CD14-positive monocyte (primary cell): ENCODE results near the gene GPR45. TPM values are rescaled to one million over a fixed set of nuclear protein-coding genes. Genes with fewer than 3 reads are reported as not detected.

Experiments used
- DNase-seq, 3 donors: peaks; one replicate each; pipeline ENCODE4 v3.0.0-alpha.2; 2011 to 2022
- H2AFZ ChIP-seq: 2 replicates; pipeline ENCODE4 v1.6.0; 2012; ENCODE audit warnings: mild to moderate bottlenecking, low read depth, low read length, inconsistent platforms; ENCODE audit not compliant: insufficient read depth, poor library complexity, severe bottlenecking
- H3K27ac ChIP-seq, 2 donors: 1 replicate in 1 of 2; 2 replicates in 1 of 2; pipeline ENCODE4 v1.5.1; 2012 to 2013; ENCODE audit warnings: low read length in 2 of 2, control low read depth in 1 of 2, inconsistent platforms in 1 of 2, low read depth in 1 of 2, mild to moderate bottlenecking in 1 of 2
- H3K27me3 ChIP-seq, 2 donors: one replicate each; pipeline versions ENCODE4 v1.6.0 to v1.6.1; 2011 to 2013; ENCODE audit warnings: low read length in 2 of 2; ENCODE audit not compliant: control insufficient read depth in 2 of 2, insufficient read depth in 2 of 2
- H3K36me3 ChIP-seq, 2 donors: replicated peaks in 1 of 2; 1 replicate in 1 of 2; 2 replicates in 1 of 2; pipeline versions ENCODE4 v1.5.1 to v1.6.1; 2012 to 2013; ENCODE audit warnings: low read length in 2 of 2, control low read depth in 1 of 2, inconsistent platforms in 1 of 2, mild to moderate bottlenecking in 1 of 2; ENCODE audit not compliant: insufficient read depth in 2 of 2, control insufficient read depth in 1 of 2
- H3K4me1 ChIP-seq, 2 donors: 1 replicate in 1 of 2; 2 replicates in 1 of 2; pipeline versions ENCODE4 v1.5.1 to v1.6.1; 2012 to 2013; ENCODE audit warnings: low read length in 2 of 2, control low read depth in 1 of 2, inconsistent platforms in 1 of 2, mild to moderate bottlenecking in 1 of 2, moderate library complexity in 1 of 2; ENCODE audit not compliant: insufficient read depth in 2 of 2, control insufficient read depth in 1 of 2
- H3K4me2 ChIP-seq: replicated peaks from 2 replicates; pipeline ENCODE3; 2012; ENCODE audit warnings: low read length, moderate library complexity, mild to moderate bottlenecking; ENCODE audit not compliant: poor library complexity, severe bottlenecking; ENCODE audit errors: extremely low read depth
- H3K4me3 ChIP-seq, 3 experiments: fragments of 200-600 bp in 1 of 3; sonication (generic) in 1 of 3; replicated peaks in 1 of 3; 1 replicate in 2 of 3; 2 replicates in 1 of 3; pipeline ENCODE4 v1.5.1; 2011 to 2013; ENCODE audit warnings: low read length in 3 of 3, mild to moderate bottlenecking in 3 of 3, control low read depth in 2 of 3, low read depth in 2 of 3, inconsistent platforms in 1 of 3, moderate library complexity in 1 of 3
- H3K79me2 ChIP-seq: 2 replicates; pipeline ENCODE4 v1.6.0; 2012; ENCODE audit warnings: mild to moderate bottlenecking, control low read depth, inconsistent platforms, low read length, moderate library complexity; ENCODE audit not compliant: insufficient read depth
- H3K9ac ChIP-seq: 2 replicates; pipeline ENCODE4 v1.6.0; 2017; ENCODE audit warnings: low read length, mild to moderate bottlenecking; ENCODE audit not compliant: insufficient read depth, poor library complexity, severe bottlenecking
- H3K9me3 ChIP-seq, 2 donors: replicated peaks in 1 of 2; 1 replicate in 1 of 2; 2 replicates in 1 of 2; pipeline versions ENCODE4 v1.5.1 to v1.6.1; 2012 to 2013; ENCODE audit warnings: low read length in 2 of 2, control low read depth in 1 of 2; ENCODE audit not compliant: control insufficient read depth in 1 of 2, insufficient read depth in 1 of 2
- H4K20me1 ChIP-seq: 2 replicates; pipeline ENCODE4 v1.6.0; 2012; ENCODE audit warnings: mild to moderate bottlenecking, low read length, control low read depth, moderate library complexity; ENCODE audit not compliant: insufficient read depth
- H3K27ac Mint-ChIP-seq, 7 donors: one replicate each; pipeline ENCODE4 v1.8.0; 2020; ENCODE audit warnings: mild to moderate bottlenecking in 7 of 7, mixed read lengths in 7 of 7, moderate library complexity in 6 of 7, inconsistent platforms in 2 of 7
- H3K27me3 Mint-ChIP-seq, 3 donors: one replicate each; pipeline ENCODE4 v1.8.0; 2021 to 2022; ENCODE audit warnings: low read depth in 3 of 3, mild to moderate bottlenecking in 3 of 3, mixed read lengths in 3 of 3, moderate library complexity in 3 of 3, inconsistent platforms in 1 of 3
- H3K36me3 Mint-ChIP-seq, 2 donors: one replicate each; pipeline ENCODE4 v1.8.0; 2020; ENCODE audit warnings: mixed read lengths in 2 of 2, inconsistent platforms in 1 of 2, mild to moderate bottlenecking in 1 of 2
- H3K4me1 Mint-ChIP-seq: one replicate; pipeline ENCODE4 v1.8.0; 2020; ENCODE audit warnings: mild to moderate bottlenecking, mixed read lengths
- H3K4me3 Mint-ChIP-seq, 2 donors: one replicate each; pipeline ENCODE4 v1.8.0; 2020; ENCODE audit warnings: mild to moderate bottlenecking in 2 of 2, mixed read lengths in 2 of 2, moderate library complexity in 1 of 2
- H3K9me3 Mint-ChIP-seq, 7 donors: one replicate each; pipeline ENCODE4 v1.8.0; 2020 to 2022; ENCODE audit warnings: mixed read lengths in 7 of 7, mild to moderate bottlenecking in 6 of 7, moderate library complexity in 6 of 7, inconsistent platforms in 2 of 7
- CTCF ChIP-seq: fragments of 200-600 bp; IDR thresholded peaks from one replicate; pipeline ENCODE4 v1.8.0; 2022; ENCODE audit warnings: antibody characterized with exemption, mild to moderate bottlenecking
- WGBS: methylation state at CpG from one replicate; pipeline ENCODE4 v1.1.5; 2013; ENCODE audit warnings: missing lambda C conversion rate; ENCODE audit not compliant: insufficient coverage; 5-methylcytosine and 5-hydroxymethylcytosine counted together
- intact Hi-C, 2 donors: fragments of 100-400 bp; cut with micrococcal nuclease; formaldehyde crosslinking; loops; one replicate each; pipeline versions ENCODE4 v1.15.0 to v1.15.1; 2023
- polyA plus RNA-seq, 3 donors: library from polyadenylated mRNA; depleted of rRNA in 1 of 3; unstranded in 2 of 3; stranded (reverse) in 1 of 3; fragments of 300-500 nt in 2 of 3; fragments of >200 nt in 1 of 3; fragmentation: Illumina TruSeq in 2 of 3; gene quantifications; 1 replicate in 2 of 3; 2 replicates in 1 of 3; pipeline ENCODE4 v1.2.3, GENCODE V29; 2012 to 2021

GPR45 gene
- polyA plus RNA-seq, 3 donors: not detected

DNA sequence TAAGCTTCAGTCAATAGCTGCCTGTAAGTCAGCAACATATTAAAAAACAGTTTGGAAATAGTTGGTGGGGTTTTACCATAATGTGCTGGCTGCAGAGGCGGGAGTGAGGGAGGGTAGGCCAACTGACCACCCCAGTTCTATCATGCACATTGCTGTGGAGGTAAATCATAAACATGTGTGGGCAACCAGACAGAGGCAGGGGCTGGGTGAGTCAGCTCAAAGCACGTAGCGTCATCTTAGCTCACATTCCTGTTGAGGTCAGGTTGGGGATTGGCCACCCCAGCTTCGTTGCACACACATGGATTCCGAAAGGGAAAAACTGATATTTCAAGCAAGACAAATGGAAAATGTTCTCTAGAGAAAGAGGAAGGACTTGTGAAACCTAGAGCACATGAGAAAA is 19.5 kb downstream of the GPR45 start:
- H3K9ac ChIP-seq: no peak overlapping the region
- peaks cover 0 to 7% of the 10 kb centered on the region in 2 donors for H3K4me1 ChIP-seq
- intact Hi-C loops: no loop called here
- Mint-ChIP-seq H3K4me1 (peaks cover 15% of the 10 kb centered on the region), H3K9me3 (peaks cover 0 to 2% (median 0%) of the 10 kb centered on the region in 7 donors), H3K4me3 (no peak overlapping the region), H3K36me3 (peaks cover 20 to 23% of the 10 kb centered on the region in 2 donors), H3K27ac (peak overlapping the region in 1 of 7 donors; percentile 13), H3K27me3 (peaks cover 0 to 1% (median 0%) of the 10 kb centered on the region in 3 donors)
- H3K9me3 ChIP-seq: no peaks in the 10 kb centered on the region
- no peak overlapping the region for H2AFZ ChIP-seq
- no peak for TF ChIP-seq CTCF
- no peak overlapping the region for H3K27ac ChIP-seq
- 76% methylated on average over 5 of the region's 5 CpGs for WGBS
- no peak for DNase-seq
- H3K27me3 ChIP-seq: no peaks in the 10 kb centered on the region
- H3K4me3 ChIP-seq: no peak overlapping the region
- H3K36me3 ChIP-seq: peaks cover 17 to 18% of the 10 kb centered on the region in 2 donors
- no peaks in the 10 kb centered on the region for H3K79me2 ChIP-seq
- no peak overlapping the region for H3K4me2 ChIP-seq
- H4K20me1 ChIP-seq: no peaks in the 10 kb centered on the region

DNA sequence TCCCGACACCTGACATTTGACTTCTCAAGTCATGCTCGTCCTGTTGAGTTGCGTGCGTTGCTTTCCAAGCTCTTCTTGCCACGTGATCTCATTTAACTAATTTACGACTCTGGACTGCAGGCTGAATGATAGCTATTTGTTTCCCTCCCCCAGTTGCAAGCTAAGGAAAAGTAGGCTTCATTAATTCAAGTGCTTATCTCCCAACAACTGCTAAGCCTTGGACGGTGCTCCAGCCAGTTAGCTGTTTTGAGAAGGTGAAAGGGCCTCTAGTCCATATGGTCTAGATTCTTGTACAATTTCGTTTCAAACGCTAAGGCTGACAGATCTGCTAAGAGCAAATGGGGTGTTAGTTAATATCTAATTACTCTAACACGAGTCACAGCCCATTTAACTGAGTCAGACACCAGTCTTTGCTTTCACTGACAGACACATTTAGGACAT is 21.1 kb downstream of the GPR45 start:
- Mint-ChIP-seq H3K4me1 (peaks cover 8% of the 10 kb centered on the region), H3K36me3 (peaks cover 36 to 39% of the 10 kb centered on the region in 2 donors), H3K9me3 (peaks cover 0 to 2% (median 0%) of the 10 kb centered on the region in 7 donors), H3K27ac (peak overlapping the region in 1 of 7 donors; percentile 15), H3K27me3 (no peaks in the 10 kb centered on the region), H3K4me3 (no peak overlapping the region)
- Histone ChIP-seq H3K4me1 (no peaks in the 10 kb centered on the region), H4K20me1 (no peaks in the 10 kb centered on the region), H3K9ac (no peak overlapping the region), H2AFZ (no peak overlapping the region), H3K9me3 (no peaks in the 10 kb centered on the region), H3K27ac (no peak overlapping the region), H3K4me3 (no peak overlapping the region), H3K79me2 (no peaks in the 10 kb centered on the region), H3K4me2 (no peak overlapping the region), H3K36me3 (peaks cover 32 to 34% of the 10 kb centered on the region in 2 donors), H3K27me3 (no peaks in the 10 kb centered on the region)
- no peak for DNase-seq
- 96% methylated on average over 5 of the region's 10 CpGs for WGBS
- intact Hi-C loops: no loop called here
- TF ChIP-seq CTCF: no peak
